GM18909 (cell line): ENCODE measurements around the gene SLC6A2.
"Not testable (repeated sequence)": the region's sequence is repeated elsewhere in the genome, so short reads cannot be mapped to it uniquely, and the experiment has no call there.

Experiments
- ATAC-seq: cut with Tn5 transposase; IDR thresholded peaks from one replicate; pipeline ENCODE4 v1.9.1; 2021; ENCODE audit warnings: mild to moderate bottlenecking; ENCODE audit not compliant: unreplicated experiment, poor library complexity

Gene SLC6A2

GRCh38 chr16:55655897-55656681, at the start of gene SLC6A2:
Gene SLC6A2, plus strand, starts transcription at chr16:55655988. Its CDS starts 707 bp downstream, at chr16:55656695.
- no peak for ATAC-seq

DNA sequence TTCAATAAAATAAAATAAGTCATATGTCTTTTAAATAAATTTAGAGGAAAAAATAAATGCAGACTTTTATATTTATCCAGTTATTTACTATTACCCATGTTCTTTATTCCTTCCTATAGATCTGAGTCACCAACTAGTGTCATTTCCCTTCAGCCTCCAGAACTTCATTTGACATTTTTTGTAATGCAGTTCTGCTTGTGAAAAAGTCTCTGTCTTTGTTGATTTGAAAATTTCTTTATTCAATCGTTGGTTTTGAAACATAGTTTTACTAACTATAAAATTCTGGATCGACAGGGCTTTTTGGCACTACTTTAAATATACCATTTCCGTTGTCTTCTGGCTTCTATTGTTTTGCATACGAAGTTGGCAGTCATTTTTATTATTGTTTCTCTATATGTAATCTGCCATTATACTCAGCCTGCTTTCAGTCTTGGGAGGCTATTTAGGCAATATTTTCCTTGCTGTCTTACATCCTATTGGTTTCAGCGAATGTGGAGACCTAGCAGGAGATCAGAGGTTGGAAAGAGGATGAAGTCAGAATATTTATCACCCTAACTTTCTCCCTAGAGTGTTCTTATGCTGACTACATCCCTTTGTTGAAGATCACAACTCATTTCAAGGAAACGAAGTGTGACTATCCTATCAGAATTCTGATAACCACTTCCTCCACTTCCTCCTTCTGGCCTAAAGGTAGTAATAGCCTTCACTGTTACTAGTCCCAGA, 42.0 kb upstream of the SLC6A2 start:
- no peak for ATAC-seq

- ATAC-seq: no peak
These were observed 40.7 kb upstream of the SLC6A2 start for GRCh38 chr16:55615071-55615470.

DNA sequence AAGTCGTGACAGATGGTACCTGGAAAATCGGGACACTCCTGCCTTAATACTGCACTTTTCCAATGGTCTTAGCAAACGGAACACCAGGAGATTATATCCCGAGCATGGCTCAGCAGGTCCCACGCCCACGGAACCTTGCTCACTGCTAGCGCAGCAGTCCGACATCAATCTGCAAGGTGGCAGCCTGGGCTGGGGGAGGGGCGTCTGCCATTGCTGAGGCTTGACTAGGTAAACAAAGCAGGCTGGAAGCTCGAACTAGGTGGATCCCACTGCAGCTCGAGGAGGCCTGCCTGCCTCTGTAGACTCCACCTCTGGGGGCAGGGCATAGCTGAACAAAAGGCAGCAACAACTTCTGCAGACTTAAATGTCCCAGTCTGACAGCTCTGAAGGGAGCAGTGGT, 40.1 kb upstream of the SLC6A2 start:
- ATAC-seq: not testable (repeated sequence)

GRCh38 chr16:55621771-55622170, 34.0 kb upstream of the SLC6A2 start:
- ATAC-seq: no peak

- ATAC-seq: no peak
These were observed 33.5 kb upstream of the SLC6A2 start for GRCh38 chr16:55622272-55622671.

DNA sequence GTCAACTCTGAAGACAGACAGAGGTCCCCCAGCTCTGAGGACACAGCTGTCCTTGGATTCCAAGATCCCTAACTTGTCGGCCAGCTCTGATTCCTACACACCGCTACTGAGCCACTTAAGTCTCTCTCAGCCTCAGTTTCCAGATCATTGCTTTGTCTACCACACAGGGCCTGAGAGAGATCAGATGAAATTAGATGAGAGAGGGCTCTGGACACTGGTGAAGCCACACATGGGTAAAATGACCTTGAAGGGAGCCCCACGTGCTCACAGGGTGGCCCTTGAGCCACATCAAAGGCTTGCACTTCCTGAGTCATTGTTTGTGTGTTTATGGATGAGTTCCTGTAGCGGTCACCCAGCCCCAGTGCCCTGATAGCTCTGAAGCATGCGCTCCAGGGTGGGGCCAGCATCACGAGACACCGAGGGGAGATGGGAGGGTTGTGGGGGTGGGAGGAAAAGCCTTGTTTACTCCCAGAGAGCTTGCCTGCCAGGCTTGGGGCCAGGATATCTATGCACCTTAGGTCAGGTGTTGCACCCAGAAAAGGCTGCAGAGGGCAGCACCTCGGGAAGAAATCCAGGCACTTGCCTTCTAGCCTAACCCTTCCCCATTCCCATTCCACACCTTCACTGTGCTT, 32.7 kb upstream of the SLC6A2 start:
- no peak for ATAC-seq

DNA sequence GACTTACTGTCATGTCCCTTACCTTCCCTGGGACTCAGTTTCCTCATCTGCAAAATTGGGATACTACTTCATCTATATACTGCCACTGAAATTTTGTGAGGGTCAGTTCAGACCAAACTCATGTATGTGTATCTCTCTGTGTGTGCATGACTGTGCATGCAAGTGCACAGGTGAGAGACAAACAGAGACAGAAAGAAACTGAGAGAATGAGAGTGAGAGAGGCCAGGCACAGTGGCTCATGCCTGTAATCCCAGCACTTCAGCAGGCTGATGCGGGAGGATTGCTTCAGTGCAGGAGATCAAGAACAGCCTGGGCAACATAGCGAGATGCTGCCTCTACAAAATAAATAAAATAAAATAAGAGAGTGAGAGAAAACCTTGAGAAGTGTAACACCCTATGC, 32.1 kb upstream of the SLC6A2 start:
- no peak for ATAC-seq

DNA sequence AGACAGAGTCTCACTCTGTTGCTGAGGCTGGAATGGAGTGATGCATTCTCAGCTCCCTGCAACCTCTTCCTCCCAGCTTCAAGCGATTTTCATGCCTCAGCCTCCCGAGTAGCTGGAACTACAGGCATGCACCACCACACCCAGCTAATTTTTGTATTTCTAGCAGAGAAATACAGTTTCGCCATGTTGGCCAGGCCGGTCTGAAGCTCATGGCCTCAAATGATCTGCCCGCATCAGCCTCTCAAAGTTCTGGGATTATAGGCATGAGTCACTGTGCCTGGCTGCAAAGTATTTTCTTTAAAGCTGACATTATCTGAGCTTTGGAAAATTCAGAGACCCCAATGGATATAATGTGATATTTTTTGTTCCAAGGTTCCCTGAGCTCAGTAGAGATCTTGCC, 31.1 kb upstream of the SLC6A2 start:
- no peak for ATAC-seq

DNA sequence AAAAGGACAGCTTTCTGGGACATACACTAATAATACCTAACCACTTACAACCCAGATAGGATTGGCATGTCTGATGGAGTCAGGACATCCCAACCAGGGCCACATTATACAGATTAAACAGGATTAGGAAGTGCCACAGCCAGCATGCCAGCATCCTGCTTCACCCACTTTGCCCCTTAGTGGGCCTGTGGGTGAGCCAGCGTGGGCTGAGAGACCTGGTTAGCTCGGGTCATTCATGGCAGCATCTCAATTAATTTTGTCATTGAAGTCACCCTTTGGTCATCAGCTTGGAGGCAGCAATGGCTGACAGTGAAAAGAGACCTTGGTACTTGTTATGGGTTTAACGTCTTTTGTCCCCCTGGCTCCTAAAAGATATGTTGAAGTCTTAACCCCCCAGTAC, 29.9 kb upstream of the SLC6A2 start:
- no peak for ATAC-seq

- no peak for ATAC-seq
These were observed 27.4 kb upstream of the SLC6A2 start for GRCh38 chr16:55628306-55628968.

DNA sequence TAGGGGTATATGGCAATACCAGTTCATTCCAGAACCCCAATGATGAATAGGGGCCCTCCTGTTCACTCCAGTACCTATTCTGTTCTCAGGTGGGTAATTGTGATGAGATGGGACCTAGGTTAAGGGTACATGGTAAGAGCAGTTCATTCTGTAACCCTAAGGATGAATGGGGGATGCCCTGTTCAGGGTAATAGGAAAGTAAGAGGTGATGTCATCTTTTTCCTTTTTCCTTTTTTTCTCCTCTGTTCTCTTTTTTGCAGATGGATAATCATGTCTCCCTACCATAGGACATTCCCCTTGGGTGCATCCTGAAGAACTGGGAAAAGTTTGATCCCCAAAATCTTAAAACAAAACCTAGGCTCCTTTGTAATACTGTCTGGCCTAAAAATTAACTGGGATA, 25.0 kb upstream of the SLC6A2 start:
- ATAC-seq: no peak

- ATAC-seq: no peak
These were observed 23.5 kb upstream of the SLC6A2 start for GRCh38 chr16:55632259-55632658.

GRCh38 chr16:55634193-55634592, 21.6 kb upstream of the SLC6A2 start:
- ATAC-seq: no peak

GRCh38 chr16:55638256-55638655, 17.5 kb upstream of the SLC6A2 start:
- no peak for ATAC-seq

DNA sequence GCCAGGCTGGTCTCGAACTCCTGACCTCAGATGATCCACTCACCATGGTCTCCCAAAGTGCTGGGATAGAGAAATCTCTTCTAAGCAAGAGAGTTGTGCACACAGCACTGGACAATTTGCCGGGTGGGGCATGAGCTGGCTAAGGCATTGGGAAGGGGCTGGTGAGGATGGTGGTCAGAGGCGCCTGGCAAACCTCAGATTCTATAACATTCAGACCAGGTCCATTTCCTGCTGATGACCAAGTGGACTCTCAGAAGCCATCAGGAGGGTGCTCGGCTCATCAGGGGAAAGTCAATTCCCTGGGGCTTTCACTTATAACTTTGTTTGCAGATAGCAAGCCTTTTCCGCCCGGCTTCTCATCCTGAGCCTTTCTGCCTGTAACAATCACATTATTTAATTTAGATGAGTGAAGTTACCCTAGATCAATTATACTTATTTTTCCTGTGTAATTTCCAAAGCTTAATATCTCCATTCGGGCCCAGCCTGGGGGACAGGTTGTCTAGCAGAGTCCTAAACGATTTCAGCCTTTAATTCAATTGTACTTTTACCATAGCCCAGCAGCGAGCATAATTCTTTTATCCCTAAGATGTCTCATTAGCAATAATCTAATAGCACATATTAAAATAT, 15.0 kb upstream of the SLC6A2 start:
- ATAC-seq: no peak

GRCh38 chr16:55641430-55642056, 14.2 kb upstream of the SLC6A2 start:
- no peak for ATAC-seq

DNA sequence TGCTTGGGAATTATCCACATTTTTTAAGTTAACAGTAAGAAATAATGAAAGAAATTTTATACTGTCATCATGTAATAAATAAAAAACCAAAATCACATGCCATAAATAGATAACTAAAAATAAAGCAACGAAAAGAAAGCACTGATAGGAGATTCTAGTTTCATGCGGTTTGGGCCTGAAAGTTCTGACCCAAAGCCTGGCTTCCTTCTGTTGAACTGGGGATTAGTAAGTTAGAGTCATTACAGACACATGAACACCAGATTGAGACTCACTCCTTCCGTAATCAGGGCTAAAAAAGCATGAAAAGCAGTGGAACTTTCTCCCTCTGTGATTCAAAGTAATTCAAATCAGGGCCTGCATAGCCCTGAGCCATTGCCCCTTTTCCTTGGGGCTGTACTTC, 13.2 kb upstream of the SLC6A2 start:
- no peak for ATAC-seq

- no peak for ATAC-seq
These were observed 12.4 kb upstream of the SLC6A2 start for GRCh38 chr16:55643161-55643970.
